Retinal pigment epithelial cell (primary cell): Measurements from ENCODE around the gene TSPAN18.

Experiments
- DNase-seq: peaks from one replicate; pipeline ENCODE4 v3.0.0-alpha.2; 2010; ENCODE audit warnings: low read depth
- H3K4me3 ChIP-seq: 2 replicates; pipeline ENCODE4 v1.5.1; 2011; ENCODE audit warnings: mild to moderate bottlenecking, low read length, control low read depth, moderate library complexity
- CTCF ChIP-seq: conservative IDR thresholded peaks from 2 replicates; pipeline ENCODE4 v1.5.1; 2011; ENCODE audit warnings: low read depth, low read length, control low read depth, inconsistent platforms

The TSPAN18 gene

GRCh38 chr11:44944181-44944852 lies 217.6 kb downstream of the TSPAN18 start:
- H3K4me3 ChIP-seq = no peak overlapping the region
- no peak for TF ChIP-seq CTCF
- no peak for DNase-seq

- DNase-seq = no peak
- TF ChIP-seq CTCF = no peak
- H3K4me3 ChIP-seq = no peak overlapping the region
These were observed 218.1 kb downstream of the TSPAN18 start for GRCh38 chr11:44944853-44945235.

GRCh38 chr11:44945666-44946065 lies 218.9 kb downstream of the TSPAN18 start:
- no peak for DNase-seq
- no peak overlapping the region for H3K4me3 ChIP-seq
- no peak for TF ChIP-seq CTCF

- no peak for DNase-seq
- no peak overlapping the region for H3K4me3 ChIP-seq
- no peak for TF ChIP-seq CTCF
These were observed 219.5 kb downstream of the TSPAN18 start for GRCh38 chr11:44946263-44946662.

- H3K4me3 ChIP-seq = no peak overlapping the region
- no peak for TF ChIP-seq CTCF
- no peak for DNase-seq
These were observed 220.4 kb downstream of the TSPAN18 start for GRCh38 chr11:44947114-44947513.

- TF ChIP-seq CTCF = no peak
These were observed 221.4 kb downstream of the TSPAN18 start for GRCh38 chr11:44948155-44948554.

More at GRCh38 chr11:44948155-44948554, 221.4 kb downstream of the TSPAN18 start:
- no peak for DNase-seq
- no peak overlapping the region for H3K4me3 ChIP-seq
